BJ (cell line): ENCODE measurements around the gene ITCH. TPM values are rescaled to one million over a fixed set of nuclear protein-coding genes. Genes with fewer than 3 reads are reported as not detected.
"Not testable (repeated sequence)": the region's sequence is repeated elsewhere in the genome, so short reads cannot be mapped to it uniquely, and the experiment has no call there.

Experiments
- CTCF ChIA-PET: fragments of 350-600 bp; formaldehyde crosslinking; extraction: SDS; loops from one replicate; lab custom pipeline; 2021; ENCODE audit warnings: antibody characterized with exemption, inconsistent platforms; lab: Yijun Ruan, JAX
- POLR2A ChIA-PET: fragments of 300-600 bp; sonication (Branson Sonifier 250); formaldehyde crosslinking; extraction: SDS; loops from one replicate; lab custom pipeline; 2021; ENCODE audit warnings: antibody characterized with exemption; lab: Charles Lee
- DNase-seq: peaks from one replicate; pipeline ENCODE4 v3.0.0-alpha.2; 2011; ENCODE audit warnings: low read depth
- H3K27me3 ChIP-seq: 2 replicates; pipeline ENCODE4 v1.6.0; 2011; ENCODE audit warnings: low read length; ENCODE audit not compliant: control insufficient read depth, insufficient read depth
- H3K36me3 ChIP-seq: 2 replicates; pipeline ENCODE4 v1.5.1; 2011; ENCODE audit warnings: low read length; ENCODE audit not compliant: control insufficient read depth, insufficient read depth
- H3K4me3 ChIP-seq: 2 replicates; pipeline ENCODE4 v1.5.1; 2011; ENCODE audit warnings: low read depth, mild to moderate bottlenecking, control low read depth, low read length
- CTCF ChIP-seq: IDR thresholded peaks from 2 replicates; pipeline ENCODE4 v1.5.1; 2011; ENCODE audit warnings: low read depth, mild to moderate bottlenecking, control low read depth, inconsistent platforms, low read length, moderate library complexity; ENCODE audit not compliant: insufficient read depth
- polyA plus RNA-seq: library from polyadenylated mRNA; depleted of rRNA; stranded (reverse); fragments of >200 nt; gene quantifications from 2 replicates; pipeline ENCODE4 v1.2.3, GENCODE V29; 2011

The ITCH gene
- polyA plus RNA-seq, 1 experiment = 7.8 TPM

GRCh38 chr20:34439168-34439567, 76.1 kb downstream of the ITCH start:
- Histone ChIP-seq H3K36me3 (peaks cover 8% of the 10 kb centered on the region), H3K4me3 (no peak overlapping the region), H3K27me3 (no peaks in the 10 kb centered on the region)
- ChIA-PET POLR2A (no interaction called here), CTCF (interaction anchor here (1.0 kb wide), 1 partner anchor 33 kb away, joined by 3 read pairs; no protein-coding TSS in a partner anchor)
- no peak for TF ChIP-seq CTCF
- no peak for DNase-seq

GRCh38 chr20:34441423-34441822, 78.3 kb downstream of the ITCH start:
- H3K36me3 ChIP-seq = peaks cover 15% of the 10 kb centered on the region
- DNase-seq, H3K4me3 ChIP-seq, H3K27me3 ChIP-seq, POLR2A ChIA-PET: not testable (repeated sequence)
- CTCF ChIA-PET = interaction anchor here (0.6 to 2.3 kb wide), 2 partner anchors 129 to 819 kb away, joined by 3 to 12 read pairs; no protein-coding TSS in a partner anchor

- POLR2A ChIA-PET = no interaction called here
- CTCF ChIA-PET = interaction anchor here (2.6 kb wide), 1 partner anchor 131 kb away, joined by 10 read pairs; no protein-coding TSS in a partner anchor
- H3K36me3 ChIP-seq = peaks cover 18% of the 10 kb centered on the region
Observed at GRCh38 chr20:34443546-34443945, 80.5 kb downstream of the ITCH start.

GRCh38 chr20:34445177-34446065, 82.3 kb downstream of the ITCH start:
- CTCF ChIA-PET = interaction anchor here (2.6 kb wide), 1 partner anchor 133 kb away, joined by 10 read pairs; no protein-coding TSS in a partner anchor
- DNase-seq = no peak
- no peaks in the 10 kb centered on the region for H3K27me3 ChIP-seq
- POLR2A ChIA-PET = no interaction called here
- H3K36me3 ChIP-seq = peaks cover 16% of the 10 kb centered on the region
- no peak overlapping the region for H3K4me3 ChIP-seq
- no peak for TF ChIP-seq CTCF

More at GRCh38 chr20:34443546-34443945, 80.5 kb downstream of the ITCH start:
- H3K27me3 ChIP-seq = no peaks in the 10 kb centered on the region
- no peak for DNase-seq
- TF ChIP-seq CTCF = no peak
- no peak overlapping the region for H3K4me3 ChIP-seq

GRCh38 chr20:34448517-34448916, 85.4 kb downstream of the ITCH start:
- Histone ChIP-seq H3K27me3 (no peaks in the 10 kb centered on the region), H3K4me3 (no peak overlapping the region), H3K36me3 (peaks cover 12% of the 10 kb centered on the region)
- TF ChIP-seq CTCF = no peak
- ChIA-PET POLR2A (no interaction called here), CTCF (interaction anchor here (3.2 kb wide), 1 partner anchor 136 kb away, joined by 11 read pairs; no protein-coding TSS in a partner anchor)
- no peak for DNase-seq
